Measurements from ENCODE around the gene L3MBTL1.
A peak's percentile ranks its signal among the peaks of the same experiment; 100 is the strongest.

L3MBTL1 gene

GRCh38 chr20:43535370-43536004 lies 28.0 kb downstream of the L3MBTL1 start:
- DNase-seq = no peak

- no peak for DNase-seq
Observed at GRCh38 chr20:43536041-43536816, 28.7 kb downstream of the L3MBTL1 start.

GRCh38 chr20:43536817-43537440 lies 29.4 kb downstream of the L3MBTL1 start:
- DNase-seq = no peak

- peak; percentile 35 for DNase-seq
Observed at GRCh38 chr20:43537921-43538877, 30.7 kb downstream of the L3MBTL1 start.

- no peak for DNase-seq
Observed at GRCh38 chr20:43538878-43539700, 31.6 kb downstream of the L3MBTL1 start.

GRCh38 chr20:43539975-43540672 lies 32.6 kb downstream of the L3MBTL1 start:
- DNase-seq = no peak

- no peak for DNase-seq
Observed at GRCh38 chr20:43540673-43541060, 33.2 kb downstream of the L3MBTL1 start.

- DNase-seq = no peak
Observed at GRCh38 chr20:43541214-43541613, 33.7 kb downstream of the L3MBTL1 start.

GRCh38 chr20:43542161-43542560 lies 34.7 kb downstream of the L3MBTL1 start:
- no peak for DNase-seq

- no peak for DNase-seq
Observed at GRCh38 chr20:43542674-43543073, 35.2 kb downstream of the L3MBTL1 start.

GRCh38 chr20:43543138-43543537 lies 35.6 kb downstream of the L3MBTL1 start:
- no peak for DNase-seq

GRCh38 chr20:43544501-43544900 lies 37.0 kb downstream of the L3MBTL1 start:
- DNase-seq = no peak

GRCh38 chr20:43545837-43546578 lies 38.5 kb downstream of the L3MBTL1 start:
- DNase-seq = no peak

GRCh38 chr20:43548273-43548880 lies 40.9 kb downstream of the L3MBTL1 start:
- no peak for DNase-seq

- DNase-seq = no peak
Observed at GRCh38 chr20:43549416-43550065, 42.0 kb downstream of the L3MBTL1 start.

GRCh38 chr20:43550456-43550855 lies 43.0 kb downstream of the L3MBTL1 start:
- no peak for DNase-seq

- DNase-seq = no peak
Observed at GRCh38 chr20:43554369-43554768, 46.9 kb downstream of the L3MBTL1 start.

GRCh38 chr20:43558412-43559146 lies 51.1 kb downstream of the L3MBTL1 start, which contains the start of gene SGK2:
Gene SGK2, plus strand, starts transcription at chr20:43559027. Its CDS starts 7,469 bp downstream, at chr20:43566496.
- peak; percentile 75 for DNase-seq

Measured in right kidney (tissue), 1 donor.